Measurements from ENCODE around the gene CDYL2.

GRCh38 chr16:80693553-80693952, 110.8 kb downstream of the CDYL2 start:
- TF ChIP-seq CTCF (IDR thresholded peaks at IDR 0.05; ENCODE audit: poor library complexity) (no peak), EZH2phosphoT487 (IDR thresholded peaks at IDR 0.05; ENCODE audit: low read depth, severe bottlenecking, unreplicated experiment) (no peak)

Measured in hepatocyte (in vitro differentiated cells).